SU-DHL-6 (cell line): Measurements from ENCODE around the gene SRPK2.

Experiments
- EZH2phosphoT487 ChIP-seq: fragments of 200-600 bp; sonication (generic), shearing (Covaris generic); conservative IDR thresholded peaks from 2 replicates; pipeline ENCODE4 v1.6.1; 2018; ENCODE audit warnings: mild to moderate bottlenecking, antibody characterized with exemption, low read length, moderate library complexity, mixed read lengths
- TF ChIP-seq, protein P1 (sequence below): fragments of 200-600 bp; sonication (generic); IDR thresholded peaks from one replicate; pipeline ENCODE4 v1.5.1; 2017; ENCODE audit warnings: antibody characterized with exemption, mild to moderate bottlenecking, low read length, moderate library complexity; ENCODE audit not compliant: insufficient read depth, poor library complexity, severe bottlenecking

- TF ChIP-seq, protein P1, sequence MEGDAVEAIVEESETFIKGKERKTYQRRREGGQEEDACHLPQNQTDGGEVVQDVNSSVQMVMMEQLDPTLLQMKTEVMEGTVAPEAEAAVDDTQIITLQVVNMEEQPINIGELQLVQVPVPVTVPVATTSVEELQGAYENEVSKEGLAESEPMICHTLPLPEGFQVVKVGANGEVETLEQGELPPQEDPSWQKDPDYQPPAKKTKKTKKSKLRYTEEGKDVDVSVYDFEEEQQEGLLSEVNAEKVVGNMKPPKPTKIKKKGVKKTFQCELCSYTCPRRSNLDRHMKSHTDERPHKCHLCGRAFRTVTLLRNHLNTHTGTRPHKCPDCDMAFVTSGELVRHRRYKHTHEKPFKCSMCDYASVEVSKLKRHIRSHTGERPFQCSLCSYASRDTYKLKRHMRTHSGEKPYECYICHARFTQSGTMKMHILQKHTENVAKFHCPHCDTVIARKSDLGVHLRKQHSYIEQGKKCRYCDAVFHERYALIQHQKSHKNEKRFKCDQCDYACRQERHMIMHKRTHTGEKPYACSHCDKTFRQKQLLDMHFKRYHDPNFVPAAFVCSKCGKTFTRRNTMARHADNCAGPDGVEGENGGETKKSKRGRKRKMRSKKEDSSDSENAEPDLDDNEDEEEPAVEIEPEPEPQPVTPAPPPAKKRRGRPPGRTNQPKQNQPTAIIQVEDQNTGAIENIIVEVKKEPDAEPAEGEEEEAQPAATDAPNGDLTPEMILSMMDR = no peak
- TF ChIP-seq EZH2phosphoT487 = no peak
These were observed 124.0 kb downstream of the SRPK2 start for GRCh38 chr7:105264707-105265106.
